ENCODE results near the gene PFKL.

DNA sequence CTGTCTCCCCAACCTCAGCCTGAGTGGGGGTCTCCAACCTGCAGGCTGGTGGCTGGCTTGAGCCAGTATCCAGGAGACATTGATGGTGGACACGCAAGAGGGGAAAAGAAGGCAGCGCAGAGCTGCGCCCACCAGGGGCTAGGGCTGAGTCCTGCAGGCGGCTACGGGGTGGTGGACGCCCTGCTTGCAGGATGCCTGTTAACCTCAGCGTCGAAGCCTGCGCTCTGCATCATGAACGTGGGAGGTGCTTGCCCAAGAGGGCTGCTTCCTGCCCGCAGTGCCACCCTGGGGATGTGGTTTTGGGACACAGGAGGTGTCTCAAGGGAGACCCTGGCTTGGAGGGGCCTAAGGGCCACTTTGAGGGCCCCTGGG lies 27.7 kb downstream of the PFKL start:
- no peak for TF ChIP-seq CTCF (IDR thresholded peaks at IDR 0.05)
- no peak for TF ChIP-seq POLR2A (IDR thresholded peaks at IDR 0.05)
- no peak for TF ChIP-seq EP300 (IDR thresholded peaks at IDR 0.05)
